Natural killer cell (primary cell): ENCODE data around the gene LYPD4. TPM values are rescaled to one million over a fixed set of nuclear protein-coding genes. Genes with fewer than 3 reads are reported as not detected.

Source experiments
- ATAC-seq, 3 donors: fragments of 150-1000 bp in 2 of 3; fragments of 200-7000 bp in 1 of 3; cut with Tn5 transposase; 1 replicate in 1 of 3; 2 replicates in 2 of 3; pipeline ENCODE4 v1.10.0; 2021; ENCODE audit warnings: mild to moderate bottlenecking in 2 of 3, moderate library complexity in 2 of 3
- DNase-seq, 2 donors: peaks; one replicate each; pipeline versions ENCODE4 v3.0.0 to v3.0.0-alpha.2; 2013 to 2021; ENCODE audit warnings: mixed read lengths in 1 of 2
- H3K27ac ChIP-seq: one replicate; pipeline ENCODE4 v1.5.1; 2013; ENCODE audit warnings: mild to moderate bottlenecking, low read length
- H3K27me3 ChIP-seq: one replicate; pipeline ENCODE4 v1.6.1; 2013; ENCODE audit warnings: low read length; ENCODE audit not compliant: control insufficient read depth, insufficient read depth
- H3K36me3 ChIP-seq: one replicate; pipeline ENCODE4 v1.6.1; 2013; ENCODE audit warnings: low read length; ENCODE audit not compliant: control insufficient read depth, insufficient read depth
- H3K4me1 ChIP-seq: one replicate; pipeline ENCODE4 v1.6.1; 2013; ENCODE audit warnings: low read length; ENCODE audit not compliant: control insufficient read depth, insufficient read depth
- H3K4me3 ChIP-seq: one replicate; pipeline ENCODE4 v1.5.1; 2013; ENCODE audit warnings: low read length
- H3K9me3 ChIP-seq: one replicate; pipeline ENCODE4 v1.6.1; 2013; ENCODE audit warnings: low read length; ENCODE audit not compliant: control insufficient read depth, insufficient read depth
- H3K27ac Mint-ChIP-seq, 2 donors: one replicate each; pipeline ENCODE4 v1.8.0; 2022; ENCODE audit warnings: mild to moderate bottlenecking in 2 of 2, mixed read lengths in 2 of 2, moderate library complexity in 1 of 2
- H3K27me3 Mint-ChIP-seq, 2 donors: one replicate each; pipeline ENCODE4 v1.8.0; 2022; ENCODE audit warnings: low read depth in 2 of 2, mixed read lengths in 2 of 2
- H3K36me3 Mint-ChIP-seq: one replicate; pipeline ENCODE4 v1.8.0; 2022; ENCODE audit warnings: mixed read lengths
- H3K4me1 Mint-ChIP-seq, 2 donors: one replicate each; pipeline ENCODE4 v1.8.0; 2022; ENCODE audit warnings: mixed read lengths in 2 of 2
- H3K4me3 Mint-ChIP-seq: one replicate; pipeline ENCODE4 v1.8.0; 2022; ENCODE audit warnings: mild to moderate bottlenecking, moderate library complexity, mixed read lengths
- H3K9me3 Mint-ChIP-seq, 2 donors: one replicate each; pipeline ENCODE4 v1.8.0; 2022; ENCODE audit warnings: mixed read lengths in 2 of 2
- WGBS: methylation state at CpG from one replicate; pipeline ENCODE4 v1.1.7; 2013; ENCODE audit warnings: missing lambda C conversion rate; ENCODE audit not compliant: insufficient coverage; 5-methylcytosine and 5-hydroxymethylcytosine counted together
- intact Hi-C: fragments of 100-400 bp; cut with micrococcal nuclease; formaldehyde crosslinking; loops from one replicate; pipeline ENCODE4 v1.14.2; 2022
- total RNA-seq, 4 donors: library from RNA; stranded (reverse); fragments of 120-200 nt in 1 of 4; gene quantifications; one replicate each; pipeline versions ENCODE4 v1.2.3 to v1.2.4, GENCODE V29; 2013 to 2022
- TF ChIP-seq, protein P1 (sequence below): fragments of 200-600 bp; IDR thresholded peaks from one replicate; pipeline ENCODE4 v1.8.0; 2022; ENCODE audit warnings: antibody characterized with exemption

Gene LYPD4
- total RNA-seq, 3 donors from 2014 or later (not counting 1 experiment from before 2014, with no cell fraction given), result not detected

DNA sequence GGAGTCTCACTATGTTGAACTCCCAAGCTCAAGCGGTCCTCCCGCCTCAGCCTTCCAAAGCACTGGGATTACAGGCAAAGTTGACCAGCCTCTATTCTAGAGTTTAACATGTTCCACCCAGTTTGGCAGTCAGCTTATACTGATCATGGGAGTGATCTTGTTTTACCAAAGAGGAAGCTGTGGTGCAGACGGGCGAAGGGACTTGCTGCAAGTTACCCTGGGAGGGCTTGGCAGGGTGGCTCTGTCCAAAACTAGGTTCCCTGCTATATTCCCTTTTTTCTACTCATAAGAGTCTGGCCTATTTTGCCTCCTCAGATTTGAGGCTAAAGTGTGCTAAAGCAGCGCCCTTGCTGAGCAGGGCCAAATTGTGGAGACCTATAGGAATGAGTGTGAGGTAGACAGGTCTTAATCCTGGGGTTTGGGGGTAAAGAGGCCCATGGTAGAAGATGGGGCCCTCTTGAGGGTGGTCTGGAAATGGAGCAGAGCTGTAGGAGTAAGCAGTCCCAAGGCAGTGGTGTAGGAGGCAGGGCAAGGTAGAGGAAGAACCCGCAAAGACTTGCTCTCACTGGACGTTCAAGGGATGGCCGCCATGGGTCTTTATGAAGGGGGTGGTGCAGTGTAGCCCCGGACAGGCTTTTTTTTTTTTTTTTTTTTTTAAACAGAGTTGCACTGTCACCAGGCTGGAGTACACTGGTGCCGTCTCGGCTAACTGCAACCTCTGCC, 18.9 kb upstream of the LYPD4 start:
- H3K27me3 ChIP-seq, result no peaks in the 10 kb centered on the region
- peaks cover 41 to 66% of the 10 kb centered on the region in 2 donors for H3K4me1 Mint-ChIP-seq
- TF ChIP-seq, protein P1, sequence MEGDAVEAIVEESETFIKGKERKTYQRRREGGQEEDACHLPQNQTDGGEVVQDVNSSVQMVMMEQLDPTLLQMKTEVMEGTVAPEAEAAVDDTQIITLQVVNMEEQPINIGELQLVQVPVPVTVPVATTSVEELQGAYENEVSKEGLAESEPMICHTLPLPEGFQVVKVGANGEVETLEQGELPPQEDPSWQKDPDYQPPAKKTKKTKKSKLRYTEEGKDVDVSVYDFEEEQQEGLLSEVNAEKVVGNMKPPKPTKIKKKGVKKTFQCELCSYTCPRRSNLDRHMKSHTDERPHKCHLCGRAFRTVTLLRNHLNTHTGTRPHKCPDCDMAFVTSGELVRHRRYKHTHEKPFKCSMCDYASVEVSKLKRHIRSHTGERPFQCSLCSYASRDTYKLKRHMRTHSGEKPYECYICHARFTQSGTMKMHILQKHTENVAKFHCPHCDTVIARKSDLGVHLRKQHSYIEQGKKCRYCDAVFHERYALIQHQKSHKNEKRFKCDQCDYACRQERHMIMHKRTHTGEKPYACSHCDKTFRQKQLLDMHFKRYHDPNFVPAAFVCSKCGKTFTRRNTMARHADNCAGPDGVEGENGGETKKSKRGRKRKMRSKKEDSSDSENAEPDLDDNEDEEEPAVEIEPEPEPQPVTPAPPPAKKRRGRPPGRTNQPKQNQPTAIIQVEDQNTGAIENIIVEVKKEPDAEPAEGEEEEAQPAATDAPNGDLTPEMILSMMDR, result no peak
- DNase-seq (no peak), ATAC-seq (no peak)
- no peaks in the 10 kb centered on the region for H3K9me3 ChIP-seq
- H3K4me3 Mint-ChIP-seq, result no peak overlapping the region
- no peak overlapping the region for H3K27ac ChIP-seq
- H3K36me3 ChIP-seq, result peaks cover 55% of the 10 kb centered on the region
- H3K4me3 ChIP-seq, result no peak overlapping the region
- WGBS, result 72% methylated on average over 11 of the region's 11 CpGs
- peaks cover 60% of the 10 kb centered on the region for H3K4me1 ChIP-seq
- peak overlapping the region in 1 of 2 donors; percentile 51 for H3K27ac Mint-ChIP-seq
- H3K9me3 Mint-ChIP-seq, result no peaks in the 10 kb centered on the region
- no peaks in the 10 kb centered on the region for H3K36me3 Mint-ChIP-seq
- intact Hi-C loops, result no loop called here
- no peaks in the 10 kb centered on the region for H3K27me3 Mint-ChIP-seq

DNA sequence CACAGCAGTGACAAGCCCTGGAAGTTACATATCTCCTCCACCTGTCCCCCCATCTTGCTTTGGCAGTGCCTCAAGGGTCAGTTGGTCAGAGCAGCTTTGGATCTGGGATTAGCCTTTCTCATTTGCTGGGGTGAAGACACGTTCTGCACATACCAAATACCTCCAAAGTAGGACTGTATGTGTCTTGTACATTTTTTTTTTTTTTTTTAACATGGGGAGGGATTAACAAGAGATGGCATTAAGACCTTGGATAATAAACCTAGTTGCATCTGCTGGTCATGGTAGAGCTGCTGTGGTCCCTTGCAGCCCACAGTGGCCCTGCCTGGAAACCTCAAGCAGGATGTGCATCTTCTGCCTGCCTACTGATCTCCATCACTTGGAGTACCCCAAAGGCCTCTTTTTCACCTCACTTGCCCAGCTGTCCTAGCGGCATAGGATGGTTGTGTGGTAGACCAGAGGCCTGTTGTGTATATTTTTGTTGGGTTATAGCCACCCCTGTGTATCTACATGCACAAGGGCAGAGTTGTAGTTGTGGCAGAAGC, 18.0 kb upstream of the LYPD4 start:
- DNase-seq (peak in 1 of 2 donors; percentile 24), ATAC-seq (no peak)
- no CpG with 5 or more reads among the region's 2 CpGs for WGBS
- Mint-ChIP-seq H3K4me3 (peak overlapping the region; percentile 11), H3K9me3 (no peaks in the 10 kb centered on the region), H3K36me3 (no peaks in the 10 kb centered on the region), H3K27ac (peak overlapping the region; percentile 94 to 96), H3K4me1 (peaks cover 35 to 57% of the 10 kb centered on the region in 2 donors), H3K27me3 (no peaks in the 10 kb centered on the region)
- no peaks in the 10 kb centered on the region for H3K27me3 ChIP-seq
- H3K27ac ChIP-seq, result no peak overlapping the region
- no peaks in the 10 kb centered on the region for H3K9me3 ChIP-seq
- TF ChIP-seq, protein P1, result no peak
- H3K4me3 ChIP-seq, result no peak overlapping the region
- intact Hi-C loops, result no loop called here
- H3K36me3 ChIP-seq, result peaks cover 50% of the 10 kb centered on the region
- H3K4me1 ChIP-seq, result peaks cover 57% of the 10 kb centered on the region

DNA sequence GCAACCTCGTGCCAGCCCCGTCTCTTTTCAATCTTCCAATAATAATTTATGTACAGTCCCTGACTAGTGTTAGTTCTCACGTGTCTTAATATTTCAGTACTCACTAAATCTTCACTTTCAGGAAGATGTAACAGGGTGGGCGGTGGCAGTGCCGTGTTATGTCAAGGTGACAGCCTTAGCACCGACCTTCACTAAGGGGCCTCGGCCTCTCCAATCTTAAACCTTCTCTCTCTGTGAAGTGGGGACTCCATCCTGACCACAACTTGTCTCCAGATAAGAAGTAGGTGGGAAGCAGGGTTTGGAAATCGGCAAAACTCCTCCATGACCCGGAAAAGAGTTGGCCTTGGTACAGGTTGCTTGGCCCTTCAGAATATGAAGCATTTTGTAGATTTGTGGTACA, 17.4 kb upstream of the LYPD4 start:
- no peaks in the 10 kb centered on the region for H3K36me3 Mint-ChIP-seq
- peaks cover 35 to 57% of the 10 kb centered on the region in 2 donors for H3K4me1 Mint-ChIP-seq
- Histone ChIP-seq H3K36me3 (peaks cover 50% of the 10 kb centered on the region), H3K4me3 (no peak overlapping the region), H3K9me3 (no peaks in the 10 kb centered on the region), H3K4me1 (peaks cover 57% of the 10 kb centered on the region), H3K27ac (no peak overlapping the region), H3K27me3 (no peaks in the 10 kb centered on the region)
- peak overlapping the region; percentile 94 to 96 for H3K27ac Mint-ChIP-seq
- H3K27me3 Mint-ChIP-seq, result no peaks in the 10 kb centered on the region
- H3K9me3 Mint-ChIP-seq, result no peaks in the 10 kb centered on the region
- no peak for ATAC-seq
- intact Hi-C loops, result no loop called here
- peak overlapping the region; percentile 74 for H3K4me3 Mint-ChIP-seq
- WGBS, result 81% methylated on average over 7 of the region's 9 CpGs
- DNase-seq, result peak in 1 of 2 donors; percentile 11
- TF ChIP-seq, protein P1, result no peak
